ENCODE data around the gene SEC16A. TPM values are rescaled to one million over a fixed set of nuclear protein-coding genes. Genes with fewer than 3 reads are reported as not detected.

SEC16A gene
- total RNA-seq, 5 donors from 2014 or later (not counting 1 experiment from before 2014, with no cell fraction given), result 76.3 to 99.0 (median 92.4) TPM

DNA sequence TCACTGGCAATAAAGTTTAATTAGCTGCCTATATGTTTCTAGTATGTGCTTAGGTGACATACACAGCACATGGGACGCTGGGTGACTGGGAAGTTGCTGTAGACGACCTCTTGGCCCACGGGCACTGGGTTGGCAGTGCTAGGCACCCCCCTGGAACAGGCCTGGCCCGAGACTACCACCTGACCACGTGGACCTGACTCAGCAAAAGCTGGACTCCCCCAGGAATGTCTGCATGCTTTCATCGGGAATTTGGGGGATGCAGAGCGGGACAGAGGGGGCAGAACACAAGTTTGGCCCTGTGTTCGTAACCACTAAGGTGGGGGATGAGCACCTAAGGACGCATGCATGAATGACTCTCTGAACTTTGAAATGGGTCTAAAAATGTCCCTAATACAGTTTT lies 26.6 kb downstream of the SEC16A start:
- H3K27me3 ChIP-seq (replicated peaks in 1 of 2; ENCODE audit: control insufficient read depth in 2 of 2, extremely low read depth in 1 of 2, insufficient read depth in 2 of 2, low read length in 1 of 2), result no peaks in the 10 kb centered on the region
- no peak overlapping the region for H3K4me3 ChIP-seq (ENCODE audit: control insufficient read depth in 1 of 2, extremely low read depth in 1 of 2, low read length in 1 of 2)
- no peaks in the 10 kb centered on the region for H3K27me3 Mint-ChIP-seq
- POLR2A ChIA-PET, result interaction anchor here in 1 of 2 donors (0.6 kb wide), 1 partner anchor 48 kb away, joined by 3 read pairs; no protein-coding TSS in a partner anchor
- no peaks in the 10 kb centered on the region for H3K4me1 ChIP-seq (ENCODE audit: control insufficient read depth in 1 of 2, extremely low read depth in 1 of 2, insufficient read depth in 2 of 2, low read length in 2 of 2)
- WGBS (ENCODE audit: insufficient coverage), result 93% methylated on average over 7 of the region's 9 CpGs
- H3K27ac Mint-ChIP-seq, result no peak overlapping the region
- H3K36me3 Mint-ChIP-seq, result peaks cover 40% of the 10 kb centered on the region
- peaks cover 0 to 5% (median 0%) of the 10 kb centered on the region in 3 donors for H3K4me1 Mint-ChIP-seq
- DNase-seq (no peak), ATAC-seq (replicated peaks in 1 of 4) (no peak)
- no peaks in the 10 kb centered on the region for H3K9me3 ChIP-seq
- H3K27ac ChIP-seq (ENCODE audit: low read length), result no peak overlapping the region
- peaks cover 28 to 85% of the 10 kb centered on the region in 2 donors for H3K36me3 ChIP-seq (ENCODE audit: control insufficient read depth in 2 of 2, extremely low read depth in 1 of 2, insufficient read depth in 1 of 2, low read length in 1 of 2)
- CTCF ChIA-PET, result no interaction called here
- H3K4me3 Mint-ChIP-seq, result no peak overlapping the region
- H3K9me3 Mint-ChIP-seq, result no peaks in the 10 kb centered on the region

DNA sequence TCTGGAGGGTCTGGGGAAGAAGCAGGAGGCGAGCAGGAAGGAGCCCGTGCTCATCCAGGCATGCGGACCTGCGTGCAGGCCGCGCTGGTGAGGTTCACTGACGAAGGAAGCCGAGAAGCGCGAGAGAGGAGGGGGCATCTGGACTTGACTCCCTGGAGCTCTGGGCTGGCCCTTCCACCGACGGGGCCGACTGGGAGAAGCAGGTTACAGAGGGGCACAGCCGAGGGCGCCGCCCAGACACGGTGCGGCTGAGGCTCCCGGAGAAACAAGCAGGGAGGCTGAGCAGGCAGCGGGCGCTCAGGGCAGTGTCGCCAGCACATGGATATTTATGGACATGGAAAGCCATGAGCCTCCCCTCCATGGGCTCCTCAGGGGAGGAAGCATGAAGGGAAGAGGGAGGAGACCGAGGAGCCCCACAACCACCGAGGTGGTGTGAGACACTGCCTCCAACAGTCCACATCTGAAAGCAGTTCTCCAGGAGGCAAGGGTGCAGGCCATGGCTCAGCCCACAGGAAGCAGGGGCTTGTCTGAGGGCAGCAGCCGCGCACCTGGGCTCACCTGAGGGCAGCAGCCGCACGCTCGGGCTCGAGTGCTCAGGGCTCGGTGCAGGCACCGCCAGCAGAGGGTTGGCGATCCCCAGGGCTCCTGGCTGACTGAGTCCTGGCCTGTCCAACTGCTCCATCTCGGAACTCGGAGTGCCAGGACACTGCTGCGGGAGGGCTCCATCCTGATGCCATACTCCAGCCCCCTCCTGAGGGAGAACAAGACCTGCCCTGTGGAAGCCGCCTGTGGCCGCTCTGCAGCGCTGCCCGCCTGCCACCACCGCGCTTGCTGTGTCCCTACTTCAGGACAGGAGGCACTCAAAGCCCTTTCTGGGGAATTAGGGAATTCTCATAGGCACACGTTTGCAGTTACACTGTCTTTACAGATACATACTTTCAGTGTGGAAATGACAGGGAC lies 27.5 kb downstream of the SEC16A start:
- H3K9me3 ChIP-seq, result no peaks in the 10 kb centered on the region
- DNase-seq (no peak), ATAC-seq (replicated peaks in 1 of 4) (peak in 2 of 4 experiments; percentile 12 to 19)
- peaks cover 26 to 84% of the 10 kb centered on the region in 2 donors for H3K36me3 ChIP-seq (ENCODE audit: control insufficient read depth in 2 of 2, extremely low read depth in 1 of 2, insufficient read depth in 1 of 2, low read length in 1 of 2)
- Mint-ChIP-seq H3K27ac (no peak overlapping the region), H3K27me3 (no peaks in the 10 kb centered on the region), H3K9me3 (no peaks in the 10 kb centered on the region), H3K36me3 (peaks cover 46% of the 10 kb centered on the region), H3K4me3 (no peak overlapping the region), H3K4me1 (peaks cover 0 to 5% (median 0%) of the 10 kb centered on the region in 3 donors)
- H3K27ac ChIP-seq (ENCODE audit: low read length), result no peak overlapping the region
- H3K27me3 ChIP-seq (replicated peaks in 1 of 2; ENCODE audit: control insufficient read depth in 2 of 2, extremely low read depth in 1 of 2, insufficient read depth in 2 of 2, low read length in 1 of 2), result no peaks in the 10 kb centered on the region
- WGBS (ENCODE audit: insufficient coverage), result 97% methylated on average over 37 of the region's 43 CpGs
- H3K4me3 ChIP-seq (ENCODE audit: control insufficient read depth in 1 of 2, extremely low read depth in 1 of 2, low read length in 1 of 2), result no peak overlapping the region
- POLR2A ChIA-PET, result no interaction called here
- no peaks in the 10 kb centered on the region for H3K4me1 ChIP-seq (ENCODE audit: control insufficient read depth in 1 of 2, extremely low read depth in 1 of 2, insufficient read depth in 2 of 2, low read length in 2 of 2)
- CTCF ChIA-PET, result no interaction called here

DNA sequence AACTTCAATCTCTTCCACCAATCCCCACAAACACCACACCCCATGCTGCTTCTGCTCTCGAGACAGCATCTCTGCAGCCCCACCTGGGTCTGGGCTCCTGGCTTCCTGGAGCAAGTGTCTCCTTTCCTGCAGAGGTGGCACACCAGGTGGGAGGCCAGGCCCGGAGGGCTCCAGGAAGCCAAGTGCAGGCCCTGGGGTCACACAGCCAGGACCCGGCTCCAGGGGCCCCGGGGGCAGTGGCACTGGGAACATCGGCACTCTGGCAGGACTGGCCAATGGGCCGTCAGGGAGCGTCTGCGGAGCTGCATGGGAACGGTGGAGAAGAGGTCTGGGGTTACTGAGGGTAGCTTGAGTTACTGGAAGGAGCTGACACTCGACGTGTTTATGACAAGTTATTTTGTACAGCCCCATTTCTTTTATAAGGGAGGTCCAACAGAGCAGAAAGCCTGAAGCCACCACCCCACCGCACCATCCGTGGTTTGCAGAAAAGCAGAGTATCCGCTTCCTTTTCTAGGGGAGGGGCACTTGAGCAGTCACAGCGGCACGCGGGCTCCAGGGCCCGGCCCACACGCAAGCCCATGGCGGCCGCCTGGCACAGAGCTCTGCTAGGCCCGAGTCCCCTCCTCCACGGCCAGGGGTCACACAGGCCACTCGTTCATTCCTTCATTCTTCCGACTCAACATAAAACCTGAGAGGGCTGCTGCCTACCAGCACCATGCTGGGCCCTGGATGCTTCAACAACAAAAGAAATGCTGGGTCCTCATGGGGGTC lies 28.6 kb downstream of the SEC16A start:
- POLR2A ChIA-PET, result interaction anchor here in 1 of 2 donors (0.6 kb wide), 1 partner anchor 182 kb away, joined by 7 read pairs; no protein-coding TSS in a partner anchor

DNA sequence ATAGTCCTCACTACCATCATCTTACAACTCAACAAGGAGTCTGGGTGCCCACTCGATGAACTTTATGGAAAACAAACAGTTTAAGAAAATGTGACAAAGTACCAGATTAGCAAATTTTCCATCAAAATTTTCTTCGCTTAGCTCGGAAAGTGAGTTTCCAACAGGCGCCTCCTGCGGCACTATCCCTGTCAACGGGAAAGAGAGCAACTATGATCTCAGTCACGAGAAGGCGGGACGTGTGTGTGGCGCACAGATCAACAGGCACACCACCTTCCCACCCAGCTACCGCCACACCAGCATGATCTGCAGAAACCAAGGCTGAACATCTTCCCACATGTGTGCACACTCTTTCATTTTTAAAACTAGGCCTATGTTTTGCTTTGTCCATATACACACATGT lies 29.5 kb downstream of the SEC16A start:
- peaks cover 0 to 5% (median 0%) of the 10 kb centered on the region in 3 donors for H3K4me1 Mint-ChIP-seq
- POLR2A ChIA-PET, result no interaction called here
- no peaks in the 10 kb centered on the region for H3K27me3 ChIP-seq (replicated peaks in 1 of 2; ENCODE audit: control insufficient read depth in 2 of 2, extremely low read depth in 1 of 2, insufficient read depth in 2 of 2, low read length in 1 of 2)
- H3K36me3 Mint-ChIP-seq, result peaks cover 37% of the 10 kb centered on the region
- no peak for ATAC-seq (replicated peaks in 1 of 4)
- 98% methylated on average over 11 of the region's 11 CpGs for WGBS (ENCODE audit: insufficient coverage)
- no peaks in the 10 kb centered on the region for H3K9me3 Mint-ChIP-seq
- H3K4me1 ChIP-seq (ENCODE audit: control insufficient read depth in 1 of 2, extremely low read depth in 1 of 2, insufficient read depth in 2 of 2, low read length in 2 of 2), result no peaks in the 10 kb centered on the region
- no peak overlapping the region for H3K27ac ChIP-seq (ENCODE audit: low read length)
- no peaks in the 10 kb centered on the region for H3K9me3 ChIP-seq
- H3K4me3 ChIP-seq (ENCODE audit: control insufficient read depth in 1 of 2, extremely low read depth in 1 of 2, low read length in 1 of 2), result no peak overlapping the region
- no peaks in the 10 kb centered on the region for H3K27me3 Mint-ChIP-seq
- CTCF ChIA-PET, result no interaction called here
- H3K4me3 Mint-ChIP-seq, result no peak overlapping the region
- no peak overlapping the region for H3K27ac Mint-ChIP-seq
- no peak for DNase-seq
- H3K36me3 ChIP-seq (ENCODE audit: control insufficient read depth in 2 of 2, extremely low read depth in 1 of 2, insufficient read depth in 1 of 2, low read length in 1 of 2), result peaks cover 24 to 78% of the 10 kb centered on the region in 2 donors

More for the DNA sequence above, 28.6 kb downstream of the SEC16A start:
- CTCF ChIA-PET, result no interaction called here
- peaks cover 44% of the 10 kb centered on the region for H3K36me3 Mint-ChIP-seq
- Histone ChIP-seq H3K9me3 (no peaks in the 10 kb centered on the region), H3K4me3 (ENCODE audit: control insufficient read depth in 1 of 2, extremely low read depth in 1 of 2, low read length in 1 of 2) (no peak overlapping the region), H3K27ac (ENCODE audit: low read length) (no peak overlapping the region), H3K36me3 (ENCODE audit: control insufficient read depth in 2 of 2, extremely low read depth in 1 of 2, insufficient read depth in 1 of 2, low read length in 1 of 2) (peaks cover 19 to 86% of the 10 kb centered on the region in 2 donors), H3K27me3 (replicated peaks in 1 of 2; ENCODE audit: control insufficient read depth in 2 of 2, extremely low read depth in 1 of 2, insufficient read depth in 2 of 2, low read length in 1 of 2) (no peaks in the 10 kb centered on the region), H3K4me1 (ENCODE audit: control insufficient read depth in 1 of 2, extremely low read depth in 1 of 2, insufficient read depth in 2 of 2, low read length in 2 of 2) (no peaks in the 10 kb centered on the region)
- DNase-seq, result no peak
- peaks cover 0 to 5% (median 0%) of the 10 kb centered on the region in 3 donors for H3K4me1 Mint-ChIP-seq
- no peak for ATAC-seq (replicated peaks in 1 of 4)
- no peaks in the 10 kb centered on the region for H3K9me3 Mint-ChIP-seq
- H3K27ac Mint-ChIP-seq, result no peak overlapping the region
- H3K4me3 Mint-ChIP-seq, result no peak overlapping the region
- 96% methylated on average over 23 of the region's 25 CpGs for WGBS (ENCODE audit: insufficient coverage)
- no peaks in the 10 kb centered on the region for H3K27me3 Mint-ChIP-seq

DNA sequence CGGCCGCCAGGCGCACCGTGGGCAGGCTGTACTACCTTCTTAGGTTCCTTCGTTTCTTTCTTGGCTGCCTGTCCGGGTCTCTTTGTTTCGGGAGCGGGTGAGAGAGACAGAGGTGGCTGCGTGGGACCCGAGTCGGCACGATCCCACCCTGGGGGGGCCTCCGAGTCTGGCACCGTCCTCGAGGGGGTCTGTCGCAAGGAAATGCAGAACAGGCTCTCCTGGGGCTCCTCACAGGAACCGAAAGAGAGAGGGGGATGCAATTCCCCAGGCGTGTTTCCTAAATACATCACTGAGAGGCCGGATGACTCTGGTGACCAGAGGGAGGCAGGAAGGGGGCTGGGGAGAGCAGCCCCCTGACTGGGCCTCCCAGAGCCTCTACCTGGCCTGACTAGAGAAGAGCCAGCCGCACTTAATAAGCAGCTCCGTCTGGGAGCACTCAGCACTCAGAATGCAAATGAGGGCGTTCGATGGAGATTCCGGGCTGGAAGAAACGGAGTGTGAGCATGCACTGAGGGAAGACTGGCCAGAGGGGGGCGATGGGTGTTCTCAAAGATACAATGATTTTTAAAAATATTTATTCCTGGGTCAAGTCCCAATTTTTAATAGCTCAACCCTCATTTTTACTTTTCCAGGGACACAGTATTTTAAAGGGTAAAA lies 31.5 kb downstream of the SEC16A start:
- peaks cover 50% of the 10 kb centered on the region for H3K36me3 Mint-ChIP-seq
- H3K4me1 Mint-ChIP-seq, result peaks cover 0 to 5% (median 0%) of the 10 kb centered on the region in 3 donors
- Histone ChIP-seq H3K27me3 (replicated peaks in 1 of 2; ENCODE audit: control insufficient read depth in 2 of 2, extremely low read depth in 1 of 2, insufficient read depth in 2 of 2, low read length in 1 of 2) (no peaks in the 10 kb centered on the region), H3K4me3 (ENCODE audit: control insufficient read depth in 1 of 2, extremely low read depth in 1 of 2, low read length in 1 of 2) (no peak overlapping the region), H3K27ac (ENCODE audit: low read length) (no peak overlapping the region), H3K36me3 (ENCODE audit: control insufficient read depth in 2 of 2, extremely low read depth in 1 of 2, insufficient read depth in 1 of 2, low read length in 1 of 2) (peaks cover 38 to 78% of the 10 kb centered on the region in 2 donors), H3K4me1 (ENCODE audit: control insufficient read depth in 1 of 2, extremely low read depth in 1 of 2, insufficient read depth in 2 of 2, low read length in 2 of 2) (no peaks in the 10 kb centered on the region), H3K9me3 (no peaks in the 10 kb centered on the region)
- no peak overlapping the region for H3K27ac Mint-ChIP-seq
- H3K27me3 Mint-ChIP-seq, result no peaks in the 10 kb centered on the region
- ChIA-PET POLR2A (no interaction called here), CTCF (no interaction called here)
- WGBS (ENCODE audit: insufficient coverage), result 99% methylated on average over 18 of the region's 26 CpGs
- ATAC-seq (replicated peaks in 1 of 4), result no peak
- DNase-seq, result no peak
- H3K9me3 Mint-ChIP-seq, result no peaks in the 10 kb centered on the region
- H3K4me3 Mint-ChIP-seq, result no peak overlapping the region

DNA sequence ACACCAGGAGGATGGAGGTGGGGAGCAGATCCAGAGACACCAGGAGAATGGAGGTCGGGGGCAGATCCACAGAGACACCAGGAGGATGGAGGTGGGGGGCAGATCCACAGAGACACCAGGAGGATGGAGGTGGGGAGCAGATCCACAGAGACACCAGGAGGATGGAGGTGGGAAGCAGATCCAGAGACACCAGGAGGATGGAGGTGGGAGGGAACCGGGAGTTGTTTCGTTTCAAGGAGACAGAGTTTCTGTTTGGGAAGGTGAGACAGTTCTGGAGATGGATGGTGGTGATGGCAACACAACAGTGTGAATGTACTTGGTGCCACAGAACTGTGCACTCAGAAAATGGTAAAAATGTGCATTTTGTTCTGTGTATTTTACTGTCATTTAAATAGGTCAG lies 34.2 kb downstream of the SEC16A start:
- no peak for DNase-seq
- H3K27ac ChIP-seq (ENCODE audit: low read length), result no peak overlapping the region
- H3K4me3 ChIP-seq (ENCODE audit: control insufficient read depth in 1 of 2, extremely low read depth in 1 of 2, low read length in 1 of 2), result no peak overlapping the region
- no peaks in the 10 kb centered on the region for H3K9me3 Mint-ChIP-seq
- 90% methylated on average over 3 of the region's 3 CpGs for WGBS (ENCODE audit: insufficient coverage)
- no peaks in the 10 kb centered on the region for H3K27me3 ChIP-seq (replicated peaks in 1 of 2; ENCODE audit: control insufficient read depth in 2 of 2, extremely low read depth in 1 of 2, insufficient read depth in 2 of 2, low read length in 1 of 2)
- no peaks in the 10 kb centered on the region for H3K4me1 ChIP-seq (ENCODE audit: control insufficient read depth in 1 of 2, extremely low read depth in 1 of 2, insufficient read depth in 2 of 2, low read length in 2 of 2)
- CTCF ChIA-PET, result no interaction called here
- H3K9me3 ChIP-seq, result no peaks in the 10 kb centered on the region
- H3K36me3 ChIP-seq (ENCODE audit: control insufficient read depth in 2 of 2, extremely low read depth in 1 of 2, insufficient read depth in 1 of 2, low read length in 1 of 2), result peaks cover 40 to 72% of the 10 kb centered on the region in 2 donors
- H3K36me3 Mint-ChIP-seq, result peaks cover 45% of the 10 kb centered on the region
- POLR2A ChIA-PET, result no interaction called here
- peaks cover 0 to 8% (median 0%) of the 10 kb centered on the region in 3 donors for H3K4me1 Mint-ChIP-seq
- H3K27me3 Mint-ChIP-seq, result no peaks in the 10 kb centered on the region
- ATAC-seq (replicated peaks in 1 of 4), result no peak
- H3K4me3 Mint-ChIP-seq, result no peak overlapping the region
- no peak overlapping the region for H3K27ac Mint-ChIP-seq
